ENCODE data around the gene FLII. TPM values are rescaled to one million over a fixed set of nuclear protein-coding genes. Genes with fewer than 3 reads are reported as not detected.

The FLII gene
- total and polyA plus RNA-seq, 2 of the 13 experiments (the other 11 are each of a cell fraction or from before 2014, with no cell fraction given) = 130 to 303 TPM

- TF ChIP-seq E2F5 (CRISPR knock-in tag; conservative IDR thresholded peaks at IDR 0.05) (0 out of 2 replicates have a peak, but pooled peaks have one; percentile 26), DPF2 (CRISPR knock-in tag; IDR thresholded peaks at IDR 0.05; ENCODE audit: borderline replicate concordance, low read depth) (no peak), ZNF543 (CRISPR knock-in tag; IDR thresholded peaks at IDR 0.05) (no peak), ZNF629 (CRISPR knock-in tag; conservative IDR thresholded peaks at IDR 0.05) (0 out of 2 replicates have a peak, but pooled peaks have one; percentile 14), ZNF800 (CRISPR knock-in tag; IDR thresholded peaks at IDR 0.05) (0 out of 2 replicates have a peak, but pooled peaks have one; percentile 52), KDM1A (CRISPR knock-in tag; IDR thresholded peaks at IDR 0.05) (no peak), ZNF670 (CRISPR knock-in tag; IDR thresholded peaks at IDR 0.05; ENCODE audit: borderline replicate concordance) (peak; percentile 34; the same call in 1 of the 2 replicates), POLR2AphosphoS2 (IDR thresholded peaks at IDR 0.05; ENCODE audit: low read depth, low read length) (no peak), ZXDC (CRISPR knock-in tag; IDR thresholded peaks at IDR 0.05) (no peak), PRPF4 (IDR thresholded peaks at IDR 0.05; ENCODE audit: low read depth, low read length, poor library complexity, severe bottlenecking) (no peak), ARNT2 (CRISPR knock-in tag; IDR thresholded peaks at IDR 0.05; ENCODE audit: low read depth) (0 out of 2 replicates have a peak, but pooled peaks have one; percentile 74), ARID2 (CRISPR knock-in tag; IDR thresholded peaks at IDR 0.05; ENCODE audit: borderline replicate concordance) (no peak), FLYWCH1 (CRISPR knock-in tag; IDR thresholded peaks at IDR 0.05) (no peak), ZSCAN20 (CRISPR knock-in tag; IDR thresholded peaks at IDR 0.05; ENCODE audit: borderline replicate concordance) (0 out of 2 replicates have a peak, but pooled peaks have one; percentile 47), NCOR1 (IDR thresholded peaks at IDR 0.05; ENCODE audit: borderline replicate concordance, low read length) (no peak; the same call in 1 of the 2 replicates), KLF16 (CRISPR knock-in tag; IDR thresholded peaks at IDR 0.05) (peak in 1 of 2 experiments; percentile 76; a peak in 2 of 4 replicates), ZNF713 (CRISPR knock-in tag; IDR thresholded peaks at IDR 0.05) (peak; percentile 57; the same call in 1 of the 2 replicates), CREM (IDR thresholded peaks at IDR 0.05) (peak; percentile 81), CREM (CRISPR knock-in tag; IDR thresholded peaks at IDR 0.05) (no peak), SAFB2 (CRISPR knock-in tag; IDR thresholded peaks at IDR 0.05; ENCODE audit: borderline replicate concordance, low read depth) (no peak), ZNF605 (CRISPR knock-in tag; IDR thresholded peaks at IDR 0.05) (peak; percentile 86), ZNF331 (CRISPR knock-in tag; IDR thresholded peaks at IDR 0.05) (no peak)
- TF ChIP-seq, protein P1, sequence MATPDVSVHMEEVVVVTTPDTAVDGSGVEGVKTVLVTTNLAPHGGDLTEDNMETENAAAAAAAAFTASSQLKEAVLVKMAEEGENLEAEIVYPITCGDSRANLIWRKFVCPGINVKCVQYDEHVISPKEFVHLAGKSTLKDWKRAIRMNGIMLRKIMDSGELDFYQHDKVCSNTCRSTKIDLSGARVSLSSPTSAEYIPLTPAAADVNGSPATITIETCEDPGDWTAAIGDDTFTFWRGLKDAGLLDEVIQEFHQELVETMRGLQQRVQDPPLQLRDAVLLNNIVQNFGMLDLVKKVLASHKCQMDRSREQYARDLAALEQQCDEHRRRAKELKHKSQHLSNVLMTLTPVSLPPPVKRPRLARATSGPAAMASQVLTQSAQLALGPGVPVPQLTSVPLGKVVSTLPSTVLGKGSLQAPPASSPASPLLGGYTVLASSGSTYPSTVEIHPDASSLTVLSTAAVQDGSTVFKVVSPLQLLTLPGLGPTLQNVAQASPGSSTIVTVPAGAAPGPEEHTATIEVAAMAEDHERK (CRISPR knock-in tag; IDR thresholded peaks at IDR 0.05; ENCODE audit: low read depth) = peak; percentile 70
Measured at GRCh38 chr17:18260332-18261145, 2.0 kb upstream of the FLII start, which contains the start of gene MIEF2 (continued).

Measured in HepG2 (cell line).